ENCODE measurements around the gene MEIS3.
"Not testable (repeated sequence)": the region's sequence is repeated elsewhere in the genome, so short reads cannot be mapped to it uniquely, and the experiment has no call there.

MEIS3 gene

DNA sequence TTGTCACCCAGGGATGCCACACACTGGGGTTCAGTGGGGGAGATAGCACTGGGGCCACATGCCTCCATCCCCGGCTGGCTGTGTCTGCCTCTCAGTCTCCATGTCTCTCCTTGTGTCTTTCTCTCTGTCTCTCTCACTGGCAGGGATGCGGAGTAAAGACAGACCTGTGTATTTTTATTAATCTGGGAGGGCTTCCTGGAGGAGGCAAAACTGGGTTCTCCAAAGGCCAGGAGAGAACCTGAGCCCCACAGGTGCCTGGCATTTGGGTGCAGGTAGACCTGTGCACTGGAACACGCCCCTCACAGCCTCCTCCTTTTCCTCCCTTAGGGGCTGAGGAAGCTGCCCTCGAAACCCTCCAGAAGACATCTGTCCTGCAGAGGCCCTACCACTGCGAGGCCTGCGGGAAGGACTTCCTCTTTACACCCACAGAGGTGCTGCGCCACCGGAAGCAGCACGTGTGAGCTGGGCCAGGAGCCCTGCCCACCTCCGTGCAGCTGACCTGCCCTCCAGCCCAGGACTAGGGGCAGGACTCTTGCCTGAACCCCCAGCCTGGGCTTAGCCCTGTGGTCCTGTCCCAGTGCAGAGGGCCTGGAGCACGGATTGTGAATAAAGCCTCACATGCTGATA, 37.6 kb downstream of the MEIS3 start:
- peak in 2 of 5 experiments; percentile 29 to 56 for DNase-seq

DNA sequence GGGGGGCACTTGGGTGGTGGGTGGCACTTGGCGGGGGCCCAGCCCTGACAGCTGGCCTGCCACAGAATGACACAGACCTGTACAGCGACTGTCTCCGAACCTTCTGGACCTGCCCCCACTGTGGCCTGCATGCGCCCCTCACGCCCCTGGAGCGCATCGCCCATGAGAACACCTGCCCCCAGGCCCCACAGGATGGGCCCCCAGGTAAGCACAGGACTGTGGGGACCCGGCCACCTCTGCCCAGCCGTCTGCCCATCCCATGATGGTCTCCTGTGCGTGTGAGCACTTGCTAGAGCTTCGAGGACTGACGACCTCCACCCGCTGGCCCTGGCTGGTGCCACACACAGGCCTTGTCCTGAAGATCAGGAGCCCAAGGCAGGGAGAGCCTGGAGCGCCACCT, 38.2 kb downstream of the MEIS3 start:
- no peak for DNase-seq

GRCh38 chr19:47380559-47380958, 38.8 kb downstream of the MEIS3 start:
- no peak for DNase-seq

DNA sequence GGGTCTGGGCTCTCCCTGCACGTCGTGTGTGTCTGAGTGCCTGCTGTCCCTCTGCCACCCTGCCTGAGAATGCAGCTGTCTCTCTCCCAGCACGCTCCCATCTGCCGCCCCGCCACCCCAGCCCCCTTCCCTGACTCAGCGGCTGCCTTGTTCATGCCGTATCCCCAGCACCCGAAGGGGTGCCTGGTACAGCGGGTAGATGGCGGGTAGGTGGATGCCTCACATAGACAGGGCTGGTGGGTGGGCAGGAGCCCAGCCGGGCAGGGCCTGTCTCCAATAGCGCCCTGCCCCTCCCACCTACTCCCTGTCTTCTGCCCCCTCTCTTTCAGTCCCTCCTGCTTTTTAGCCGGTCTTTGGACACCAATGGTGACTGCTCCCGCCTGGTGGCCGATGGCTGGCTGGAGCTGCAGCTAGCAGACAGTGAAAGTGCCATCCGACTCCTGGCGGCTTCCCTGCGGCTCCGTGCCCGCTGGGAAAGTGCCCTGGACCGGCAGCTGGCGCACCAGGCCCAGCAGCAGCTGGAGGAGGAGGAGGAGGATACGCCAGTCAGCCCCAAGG, 39.9 kb downstream of the MEIS3 start:
- no peak for DNase-seq

- no peak for DNase-seq
Measured at GRCh38 chr19:47378246-47378645, 41.1 kb downstream of the MEIS3 start.

GRCh38 chr19:47377801-47378200, 41.5 kb downstream of the MEIS3 start:
- DNase-seq, result no peak

GRCh38 chr19:47377208-47377701, 42.1 kb downstream of the MEIS3 start:
- DNase-seq, result no peak

- no peak for DNase-seq
Measured at GRCh38 chr19:47376589-47377144, 42.7 kb downstream of the MEIS3 start.

- DNase-seq, result no peak
Measured at GRCh38 chr19:47375694-47376588, 43.4 kb downstream of the MEIS3 start.

GRCh38 chr19:47374876-47375693, 44.2 kb downstream of the MEIS3 start:
- no peak for DNase-seq

DNA sequence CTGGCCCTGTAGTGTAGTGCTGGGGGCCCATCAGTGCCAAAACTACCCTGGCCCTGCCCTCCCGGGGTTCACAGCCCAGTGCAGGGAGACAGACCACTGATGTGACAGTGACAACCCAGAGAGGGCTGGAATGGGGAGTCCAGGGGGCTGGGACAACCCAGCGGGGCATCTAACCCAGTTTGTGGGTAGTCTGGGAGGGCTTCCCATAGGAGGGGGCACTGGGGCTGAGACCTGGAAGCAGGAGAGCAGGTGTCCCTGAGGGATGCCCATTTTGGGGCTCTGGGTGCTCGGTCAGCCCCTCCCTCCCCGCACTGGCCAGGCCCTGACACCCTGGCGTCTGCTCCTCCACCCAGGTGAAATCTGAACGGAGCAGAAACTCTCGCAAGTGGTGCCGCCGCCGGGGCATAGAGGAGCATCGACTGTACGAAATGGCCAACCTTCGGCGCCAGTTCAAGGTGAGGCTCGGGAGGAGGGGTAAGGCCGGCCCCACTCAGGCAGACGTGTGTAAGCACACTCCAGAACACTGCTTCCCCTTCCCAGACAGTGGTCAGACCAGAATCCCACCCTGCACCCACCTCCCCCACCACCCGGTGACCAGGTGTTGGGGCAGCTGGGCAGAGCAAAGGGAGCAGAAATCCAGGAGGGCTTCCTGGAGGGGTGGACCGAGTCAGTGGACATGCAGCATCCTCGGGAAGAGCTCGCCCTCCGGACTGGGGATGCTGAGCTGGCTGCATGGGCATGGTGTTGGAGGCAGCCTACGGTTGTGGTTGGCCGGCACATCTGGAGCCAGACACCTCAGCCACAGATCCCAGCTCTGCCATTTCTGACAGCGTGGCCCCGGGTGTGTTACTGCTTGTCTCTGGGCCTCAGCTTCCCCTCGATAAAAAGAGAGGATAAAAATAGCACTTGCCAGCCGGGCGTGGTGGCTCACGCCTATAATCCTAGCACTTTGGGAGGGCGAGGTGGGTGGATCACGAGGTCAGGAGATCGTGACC, 45.8 kb downstream of the MEIS3 start:
- no peak for DNase-seq

GRCh38 chr19:47372603-47373002, 46.7 kb downstream of the MEIS3 start:
- no peak for DNase-seq

DNA sequence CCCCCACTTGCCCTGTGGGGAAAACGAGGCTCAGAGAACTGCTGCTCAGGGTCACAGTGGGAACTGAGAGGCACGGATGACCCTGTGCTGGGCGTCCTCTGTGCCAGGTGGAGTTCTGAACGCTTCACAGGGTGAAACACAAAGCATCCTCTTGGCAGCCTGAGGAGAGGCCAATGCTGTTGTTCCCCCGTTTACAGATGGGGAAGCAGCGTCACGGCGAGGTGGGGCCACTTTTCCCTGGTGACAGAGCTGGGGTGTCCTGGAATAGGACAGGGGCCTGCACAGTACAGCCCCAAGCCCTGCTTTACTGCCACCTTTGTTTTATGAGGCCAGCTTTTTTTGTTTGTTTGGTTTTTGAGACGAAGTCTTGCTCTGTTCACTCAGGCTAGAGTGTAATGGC, 48.1 kb downstream of the MEIS3 start:
- no peak for DNase-seq

DNA sequence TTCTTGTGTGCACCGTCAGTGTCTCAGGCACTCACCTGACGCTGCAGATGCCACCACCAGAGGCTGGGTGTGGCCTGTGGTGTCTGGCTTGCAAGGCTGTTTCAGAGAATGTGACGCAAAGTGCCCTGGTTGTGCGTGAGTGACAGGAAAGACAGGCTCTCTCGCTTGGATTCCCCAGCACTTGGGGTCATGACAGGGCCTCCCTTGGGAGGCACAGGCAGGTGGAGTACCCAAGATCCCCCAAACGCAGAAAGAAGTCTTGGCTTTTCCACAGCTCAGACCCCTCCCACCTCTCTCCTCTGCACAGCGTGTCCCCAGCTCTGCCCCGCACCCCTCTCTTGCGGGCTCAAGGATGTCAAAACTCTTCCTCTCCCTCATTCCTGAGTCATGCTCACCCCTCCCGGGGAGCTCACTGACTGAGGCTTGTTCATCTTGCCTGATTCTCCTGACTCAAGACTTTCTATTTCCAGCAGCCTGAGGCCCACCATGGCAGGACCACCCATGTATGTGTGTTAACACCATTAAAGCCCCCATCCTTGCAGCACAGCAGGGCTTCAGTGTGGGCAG, 49.2 kb downstream of the MEIS3 start:
- DNase-seq, result no peak

GRCh38 chr19:47365455-47365854, 53.9 kb downstream of the MEIS3 start:
- not testable (repeated sequence) for DNase-seq

- no peak for DNase-seq
Measured at GRCh38 chr19:47363758-47364531, 55.4 kb downstream of the MEIS3 start.

GRCh38 chr19:47362321-47362720, 57.0 kb downstream of the MEIS3 start:
- DNase-seq, result no peak

- DNase-seq, result no peak
Measured at GRCh38 chr19:47358936-47359335, 60.4 kb downstream of the MEIS3 start.

DNA sequence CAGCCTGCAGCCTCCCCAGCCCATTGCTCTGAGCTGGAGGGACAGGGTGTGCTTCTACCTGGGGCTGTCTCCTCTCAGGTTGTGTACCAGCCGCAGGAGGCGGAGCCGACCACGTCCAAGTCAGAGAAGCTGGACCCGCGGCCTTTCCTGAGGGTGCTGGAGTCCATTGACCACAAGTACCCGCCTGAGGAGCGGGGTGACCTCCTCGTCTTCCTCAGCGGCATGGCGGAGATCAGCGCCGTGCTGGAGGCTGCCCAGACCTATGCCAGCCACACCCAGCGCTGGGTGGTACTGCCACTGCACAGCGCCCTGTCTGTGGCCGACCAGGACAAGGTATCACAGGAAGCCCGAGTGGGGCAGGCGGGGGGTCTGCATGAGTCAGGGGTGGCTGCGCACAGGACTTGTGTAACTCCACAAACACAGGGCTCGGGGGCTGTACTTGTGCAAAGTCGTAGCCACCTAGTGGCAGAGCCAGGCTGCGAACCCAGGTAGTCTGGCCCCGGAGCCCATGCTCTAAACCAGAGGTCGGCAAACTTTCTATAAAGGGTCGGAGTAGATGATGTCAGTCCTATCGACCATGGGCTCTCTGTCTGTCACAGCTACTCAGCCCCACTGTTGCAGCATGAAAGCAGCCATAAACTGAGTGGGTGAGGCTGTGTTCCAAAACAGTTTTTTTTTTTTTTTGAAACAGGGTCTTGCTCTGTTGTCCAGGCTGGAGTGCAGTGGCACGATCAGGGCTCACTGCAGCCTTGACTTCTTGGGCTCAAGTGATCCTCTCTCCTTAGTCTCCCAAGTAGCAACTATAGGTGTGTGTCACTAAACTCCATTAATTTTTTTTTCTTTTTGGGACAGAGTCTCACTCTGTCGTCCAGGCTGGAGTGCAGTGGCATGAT, 61.3 kb downstream of the MEIS3 start:
- no peak for DNase-seq

Data from T-helper 2 cell (primary cell).